Measurements from ENCODE around the gene NDUFS6.

GRCh38 chr5:1836176-1836890 lies 35.1 kb downstream of the NDUFS6 start:
- TF ChIP-seq TAF1 (IDR thresholded peaks at IDR 0.05; ENCODE audit: borderline replicate concordance, low read depth, low read length) (no peak), POLR2AphosphoS5 (IDR thresholded peaks at IDR 0.05; ENCODE audit: low read depth, low read length) (no peak), POLR2A (IDR thresholded peaks at IDR 0.05; ENCODE audit: low read depth, low read length) (no peak)
